Neuron (in vitro differentiated cells): ENCODE data around the gene ROBO1.

Experiments
- H2AFZ ChIP-seq: one replicate; pipeline ENCODE4 v1.6.1; 2013; ENCODE audit warnings: low read depth, mild to moderate bottlenecking, inconsistent platforms, low read length, moderate library complexity
- H3K27me3 ChIP-seq: one replicate; pipeline ENCODE4 v1.6.1; 2013; ENCODE audit warnings: low read length; ENCODE audit not compliant: insufficient read depth
- H3K36me3 ChIP-seq: one replicate; pipeline ENCODE4 v1.6.1; 2013; ENCODE audit warnings: low read length; ENCODE audit not compliant: insufficient read depth
- H3K4me1 ChIP-seq: one replicate; pipeline ENCODE4 v1.6.1; 2013; ENCODE audit warnings: low read length; ENCODE audit not compliant: insufficient read depth
- H3K4me3 ChIP-seq: 2 replicates; pipeline ENCODE4 v1.5.1; 2013; ENCODE audit warnings: mild to moderate bottlenecking, low read length, moderate library complexity
- H3K9me3 ChIP-seq: one replicate; pipeline ENCODE4 v1.6.1; 2013; ENCODE audit warnings: low read length

The ROBO1 gene

DNA sequence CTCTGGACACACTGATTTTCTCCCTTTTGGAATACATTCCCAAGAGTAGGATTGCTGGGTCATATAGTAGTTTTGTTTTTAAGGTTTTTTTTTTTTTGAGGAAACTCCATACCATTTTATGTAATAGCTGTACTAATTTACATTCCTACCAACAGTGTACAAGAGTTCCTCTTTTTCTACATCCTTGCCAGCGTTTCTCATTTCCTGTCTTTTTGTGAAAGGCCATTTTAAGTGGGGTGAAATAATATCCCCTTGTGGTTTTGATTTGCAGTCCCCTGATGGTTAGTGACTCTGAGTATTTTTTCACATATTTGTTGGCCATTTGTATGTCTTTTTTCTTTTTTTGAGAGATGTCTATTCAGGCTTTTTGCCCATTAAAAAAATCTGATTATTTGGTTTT lies 1205.5 kb downstream of the ROBO1 start:
- no peak overlapping the region for H2AFZ ChIP-seq

More for the DNA sequence above, 1205.5 kb downstream of the ROBO1 start:
- Histone ChIP-seq H3K4me1 (no peaks in the 10 kb centered on the region), H3K9me3 (no peaks in the 10 kb centered on the region), H3K4me3 (no peak overlapping the region), H3K36me3 (no peaks in the 10 kb centered on the region), H3K27me3 (no peaks in the 10 kb centered on the region)
